Thyroid gland (tissue), 4 donors: ENCODE results near the gene CPNE4. TPM values are rescaled to one million over a fixed set of nuclear protein-coding genes. Genes with fewer than 3 reads are reported as not detected.

Source experiments
- DNase-seq, 2 donors: peaks; one replicate each; pipeline ENCODE4 v3.0.0-alpha.2; 2019
- H3K27ac ChIP-seq, 3 donors: fragments of 200-600 bp; sonication (generic); 1 replicate in 2 of 3; 2 replicates in 1 of 3; pipeline ENCODE4 v1.5.1; 2016 to 2019; ENCODE audit warnings: mild to moderate bottlenecking in 1 of 3, moderate library complexity in 1 of 3
- H3K27me3 ChIP-seq: fragments of 200-600 bp; sonication (generic); one replicate; pipeline ENCODE4 v1.5.1; 2019
- H3K36me3 ChIP-seq, 2 donors: fragments of 200-600 bp; sonication (generic); one replicate each; pipeline ENCODE4 v1.5.1; 2016 to 2019
- H3K4me1 ChIP-seq, 2 donors: fragments of 200-600 bp; sonication (generic); one replicate each; pipeline ENCODE4 v1.5.1; 2017 to 2019
- H3K4me3 ChIP-seq, 3 donors: fragments of 200-600 bp; sonication (generic); replicated peaks in 1 of 3; 1 replicate in 2 of 3; 2 replicates in 1 of 3; pipeline ENCODE4 v1.5.1; 2016; ENCODE audit warnings: mild to moderate bottlenecking in 1 of 3
- H3K9me3 ChIP-seq: fragments of 200-600 bp; sonication (generic); one replicate; pipeline ENCODE4 v1.5.1; 2017
- POLR2A ChIP-seq, 2 donors: fragments of 450-650 bp; IDR thresholded peaks; one replicate each; pipeline ENCODE4 v1.6.1; 2017; ENCODE audit warnings: antibody characterized with exemption in 2 of 2, mild to moderate bottlenecking in 2 of 2, moderate library complexity in 1 of 2
- WGBS, 2 donors: methylation state at CpG; one replicate each; pipeline ENCODE4 v1.1.5; 2017; 5-methylcytosine and 5-hydroxymethylcytosine counted together
- intact Hi-C: fragments of 100-400 bp; cut with DNase I; formaldehyde crosslinking; loops from one replicate; pipeline ENCODE4 v1.15.1; 2023
- total RNA-seq, 4 donors: library from RNA; depleted of rRNA; stranded (reverse); fragments of >200 nt; gene quantifications; one replicate each; pipeline ENCODE4 v1.2.3, GENCODE V29; 2016
- TF ChIP-seq, protein P1 (sequence below), 6 experiments: fragments of 200-600 bp in 3 of 6; fragments of 450-650 bp in 3 of 6; sonication (generic) in 3 of 6; IDR thresholded peaks; one replicate each; pipeline ENCODE4 v1.5.1; 2016 to 2019; ENCODE audit warnings: antibody characterized with exemption in 6 of 6, mild to moderate bottlenecking in 2 of 6, inconsistent platforms in 1 of 6, moderate library complexity in 1 of 6

CPNE4 gene
- total RNA-seq, 4 donors from 2014 or later: not detected

DNA sequence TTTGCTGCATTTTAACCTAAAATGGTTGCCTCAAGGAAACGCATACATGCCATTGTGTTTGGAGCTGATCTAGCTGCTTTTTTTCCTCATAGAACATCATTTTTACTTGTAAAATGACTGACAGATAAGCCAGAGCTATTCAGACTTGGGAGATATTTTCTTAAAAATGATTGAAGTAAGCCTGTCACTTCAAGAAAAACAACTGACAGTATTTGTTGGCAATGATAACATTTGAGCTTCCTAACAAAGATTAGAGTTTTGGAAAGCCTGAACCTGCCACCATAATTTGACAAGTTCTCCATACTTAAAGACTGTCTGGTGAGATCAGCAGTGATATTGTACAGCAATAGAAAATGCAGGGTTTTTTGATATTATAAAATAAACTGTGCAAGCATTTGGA, 504.4 kb downstream of the CPNE4 start:
- Histone ChIP-seq H3K27ac (no peak overlapping the region), H3K36me3 (no peaks in the 10 kb centered on the region), H3K4me3 (no peak overlapping the region), H3K4me1 (peaks cover 0 to 5% of the 10 kb centered on the region in 2 donors), H3K9me3 (no peaks in the 10 kb centered on the region), H3K27me3 (no peaks in the 10 kb centered on the region)
- no peak for TF ChIP-seq POLR2A (IDR thresholded peaks at IDR 0.05)
- TF ChIP-seq, protein P1, sequence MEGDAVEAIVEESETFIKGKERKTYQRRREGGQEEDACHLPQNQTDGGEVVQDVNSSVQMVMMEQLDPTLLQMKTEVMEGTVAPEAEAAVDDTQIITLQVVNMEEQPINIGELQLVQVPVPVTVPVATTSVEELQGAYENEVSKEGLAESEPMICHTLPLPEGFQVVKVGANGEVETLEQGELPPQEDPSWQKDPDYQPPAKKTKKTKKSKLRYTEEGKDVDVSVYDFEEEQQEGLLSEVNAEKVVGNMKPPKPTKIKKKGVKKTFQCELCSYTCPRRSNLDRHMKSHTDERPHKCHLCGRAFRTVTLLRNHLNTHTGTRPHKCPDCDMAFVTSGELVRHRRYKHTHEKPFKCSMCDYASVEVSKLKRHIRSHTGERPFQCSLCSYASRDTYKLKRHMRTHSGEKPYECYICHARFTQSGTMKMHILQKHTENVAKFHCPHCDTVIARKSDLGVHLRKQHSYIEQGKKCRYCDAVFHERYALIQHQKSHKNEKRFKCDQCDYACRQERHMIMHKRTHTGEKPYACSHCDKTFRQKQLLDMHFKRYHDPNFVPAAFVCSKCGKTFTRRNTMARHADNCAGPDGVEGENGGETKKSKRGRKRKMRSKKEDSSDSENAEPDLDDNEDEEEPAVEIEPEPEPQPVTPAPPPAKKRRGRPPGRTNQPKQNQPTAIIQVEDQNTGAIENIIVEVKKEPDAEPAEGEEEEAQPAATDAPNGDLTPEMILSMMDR (IDR thresholded peaks at IDR 0.05): no peak
- intact Hi-C loops: no loop called here
- DNase-seq: no peak
- WGBS, 2 donors: 91 to 96% methylated on average over 1 of the region's 1 CpG

DNA sequence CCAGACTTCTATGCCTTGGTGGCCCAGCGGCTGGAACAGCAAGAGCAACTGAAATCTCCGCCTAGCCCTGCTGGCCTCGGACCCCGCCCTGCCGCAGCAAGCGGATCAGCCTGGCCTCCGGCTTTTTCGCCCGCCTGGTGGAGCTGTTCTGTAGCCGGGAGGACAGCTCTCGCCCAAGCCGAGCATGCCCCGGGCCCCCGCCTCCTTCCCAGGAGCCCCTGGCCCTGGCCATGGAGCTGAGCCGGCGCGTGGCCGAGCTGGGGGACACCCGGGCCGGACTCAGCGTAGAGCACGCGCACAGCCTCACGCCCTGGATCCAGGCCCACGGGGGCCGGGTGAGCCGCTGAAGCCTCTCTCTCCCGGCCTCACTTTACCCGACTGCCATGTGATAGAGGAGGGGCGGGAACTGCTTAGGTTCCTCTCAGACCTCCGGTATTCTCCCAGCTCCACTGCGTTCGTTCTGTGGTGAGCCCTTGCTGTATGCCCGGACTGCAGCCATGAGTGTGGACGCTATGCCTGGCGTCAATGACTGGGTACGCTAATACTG, 507.9 kb downstream of the CPNE4 start:
- peak; percentile 48 to 57 for DNase-seq

DNA sequence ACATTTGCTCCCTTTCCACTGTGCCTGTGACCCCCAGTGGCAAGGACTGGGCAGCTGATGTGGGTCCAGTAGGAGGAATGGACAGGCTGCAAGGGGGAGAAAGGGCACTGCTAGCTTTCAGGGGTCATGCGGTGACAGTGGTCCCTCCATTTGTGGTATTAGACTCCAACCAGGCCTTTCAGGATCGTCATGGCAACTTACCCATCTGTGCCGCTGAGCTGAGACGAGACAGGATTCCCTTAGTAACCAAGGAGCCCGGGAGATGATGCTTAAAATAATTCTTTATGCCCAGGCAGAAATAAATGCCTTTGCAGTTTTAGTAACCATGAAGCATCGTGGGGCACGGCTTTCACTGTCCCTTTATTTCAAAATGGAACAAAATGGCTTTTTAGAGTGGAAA, 516.1 kb downstream of the CPNE4 start:
- Histone ChIP-seq H3K9me3 (no peaks in the 10 kb centered on the region), H3K27me3 (no peaks in the 10 kb centered on the region), H3K4me3 (no peak overlapping the region), H3K36me3 (no peaks in the 10 kb centered on the region), H3K27ac (no peak overlapping the region), H3K4me1 (no peaks in the 10 kb centered on the region)
- no peak for TF ChIP-seq POLR2A (IDR thresholded peaks at IDR 0.05)
- TF ChIP-seq, protein P1 (IDR thresholded peaks at IDR 0.05): no peak
- no peak for DNase-seq
- 83 to 86% methylated on average over 7 of the region's 7 CpGs for WGBS, 2 donors
- intact Hi-C loops: no loop called here

More for the DNA sequence above, 507.9 kb downstream of the CPNE4 start:
- Histone ChIP-seq H3K27ac (no peak overlapping the region), H3K4me3 (no peak overlapping the region), H3K4me1 (peaks cover 0 to 5% of the 10 kb centered on the region in 2 donors), H3K9me3 (no peaks in the 10 kb centered on the region), H3K36me3 (no peaks in the 10 kb centered on the region), H3K27me3 (no peaks in the 10 kb centered on the region)
- intact Hi-C loops: no loop called here
- TF ChIP-seq, protein P1 (IDR thresholded peaks at IDR 0.05): peak in 3 of 6 experiments; percentile 9 to 42 (median 40)
- no peak for TF ChIP-seq POLR2A (IDR thresholded peaks at IDR 0.05)
- 15 to 41% methylated on average over 8 to 21 of the region's 37 CpGs for WGBS, 2 donors

DNA sequence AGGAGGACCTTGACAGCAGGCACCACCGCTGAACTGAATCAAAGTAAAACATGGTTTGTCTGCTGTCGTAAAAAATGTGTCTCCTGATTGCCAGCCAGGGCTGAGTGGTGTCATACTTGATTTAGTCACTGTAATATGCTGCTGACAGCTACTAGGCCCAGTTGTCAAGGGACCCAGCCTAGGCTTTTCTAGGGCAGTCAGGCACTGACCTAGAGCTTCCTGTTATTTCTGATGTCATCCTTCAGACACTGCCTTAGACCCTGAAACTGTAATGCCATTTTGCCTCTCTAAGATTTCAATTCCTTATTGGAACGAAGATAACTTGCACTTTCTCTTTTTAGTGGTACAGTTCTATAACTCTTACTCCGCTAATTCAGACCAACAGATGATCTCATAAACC, 529.4 kb downstream of the CPNE4 start:
- intact Hi-C loops: loop anchor here (10.0 kb wide), 2 partner anchors 121 to 271 kb away; partner anchors contain the start of gene NUDT16
- no peak for DNase-seq
- H3K9me3 ChIP-seq: no peaks in the 10 kb centered on the region
- no peak for TF ChIP-seq POLR2A (IDR thresholded peaks at IDR 0.05)
- TF ChIP-seq, protein P1 (IDR thresholded peaks at IDR 0.05): no peak
- H3K27me3 ChIP-seq: no peaks in the 10 kb centered on the region
- 68 to 77% methylated on average over 4 of the region's 4 CpGs for WGBS, 2 donors
- no peak overlapping the region for H3K27ac ChIP-seq
- H3K36me3 ChIP-seq: no peaks in the 10 kb centered on the region
- peaks cover 15% of the 10 kb centered on the region in 2 donors for H3K4me1 ChIP-seq
- no peak overlapping the region for H3K4me3 ChIP-seq

DNA sequence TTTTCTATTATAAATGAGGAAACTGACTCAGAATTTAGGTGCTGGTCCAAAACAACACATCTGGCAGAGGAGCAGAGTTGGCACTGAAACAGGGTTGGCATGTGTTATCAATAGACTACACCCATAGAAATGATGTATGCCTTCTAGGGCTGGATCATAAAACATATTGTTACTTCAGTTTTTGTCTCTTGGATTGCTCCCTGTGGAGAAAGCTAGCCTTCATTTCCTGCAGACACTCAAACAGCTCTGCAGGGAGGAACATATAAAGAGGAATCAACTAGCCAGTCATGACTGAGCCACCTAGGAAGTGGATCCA, 531.5 kb downstream of the CPNE4 start:
- H3K27me3 ChIP-seq: no peaks in the 10 kb centered on the region
- H3K36me3 ChIP-seq: peaks cover under 1 to 5% of the 10 kb centered on the region in 2 donors
- no peaks in the 10 kb centered on the region for H3K9me3 ChIP-seq
- peak overlapping the region in 2 of 3 donors; percentile 68 to 90 for H3K4me3 ChIP-seq
- H3K27ac ChIP-seq: peak overlapping the region in 1 of 3 donors; percentile 62
- TF ChIP-seq, protein P1 (IDR thresholded peaks at IDR 0.05): no peak
- no peak for TF ChIP-seq POLR2A (IDR thresholded peaks at IDR 0.05)
- peaks cover 15% of the 10 kb centered on the region in 2 donors for H3K4me1 ChIP-seq
- intact Hi-C loops: loop anchor here (10.0 kb wide), 2 partner anchors 118 to 268 kb away; partner anchors contain the start of gene NUDT16
- DNase-seq: no peak
